ENCODE data around the gene NEURL3.
"Not testable (repeated sequence)": the region's sequence is repeated elsewhere in the genome, so short reads cannot be mapped to it uniquely, and the experiment has no call there.

NEURL3 gene

GRCh38 chr2:96470109-96470508, 35.0 kb downstream of the NEURL3 start:
- Histone ChIP-seq H3K9me3 (ENCODE audit: control insufficient read depth, low read length) (no peaks in the 10 kb centered on the region), H3K4me3 (ENCODE audit: extremely low read depth, insufficient read depth, low read length, poor library complexity, severe bottlenecking) (no peak overlapping the region), H3K27ac (ENCODE audit: low read depth, low read length, severe bottlenecking) (no peak overlapping the region), H3K36me3 (ENCODE audit: control insufficient read depth, insufficient read depth, low read length) (no peaks in the 10 kb centered on the region), H3K4me1 (ENCODE audit: control insufficient read depth, insufficient read depth, low read length, poor library complexity, severe bottlenecking) (no peaks in the 10 kb centered on the region)
- 92 to 93% methylated on average over 7 of the region's 8 CpGs for WGBS, 2 experiments (ENCODE audit: insufficient coverage in 2 of 2)

GRCh38 chr2:96468904-96469303, 36.3 kb downstream of the NEURL3 start:
- Histone ChIP-seq H3K36me3 (ENCODE audit: control insufficient read depth, insufficient read depth, low read length) (no peaks in the 10 kb centered on the region), H3K27ac (ENCODE audit: low read depth, low read length, severe bottlenecking) (no peak overlapping the region), H3K4me3 (ENCODE audit: extremely low read depth, insufficient read depth, low read length, poor library complexity, severe bottlenecking) (no peak overlapping the region), H3K9me3 (ENCODE audit: control insufficient read depth, low read length) (no peaks in the 10 kb centered on the region), H3K4me1 (ENCODE audit: control insufficient read depth, insufficient read depth, low read length, poor library complexity, severe bottlenecking) (no peaks in the 10 kb centered on the region)
- WGBS, 2 experiments (ENCODE audit: insufficient coverage in 2 of 2), result 81 to 100% methylated on average over 2 of the region's 6 CpGs

- WGBS, 2 experiments (ENCODE audit: insufficient coverage in 2 of 2), result 57 to 64% methylated on average over 2 of the region's 2 CpGs
- H3K36me3 ChIP-seq (ENCODE audit: control insufficient read depth, insufficient read depth, low read length), result no peaks in the 10 kb centered on the region
- no peak overlapping the region for H3K4me3 ChIP-seq (ENCODE audit: extremely low read depth, insufficient read depth, low read length, poor library complexity, severe bottlenecking)
- H3K27ac ChIP-seq (ENCODE audit: low read depth, low read length, severe bottlenecking), result no peak overlapping the region
- H3K9me3 ChIP-seq (ENCODE audit: control insufficient read depth, low read length), result no peaks in the 10 kb centered on the region
- H3K4me1 ChIP-seq (ENCODE audit: control insufficient read depth, insufficient read depth, low read length, poor library complexity, severe bottlenecking), result no peaks in the 10 kb centered on the region
Measured at GRCh38 chr2:96464651-96465050, 40.5 kb downstream of the NEURL3 start.

GRCh38 chr2:96464061-96464460, 41.1 kb downstream of the NEURL3 start:
- H3K4me1 ChIP-seq (ENCODE audit: control insufficient read depth, insufficient read depth, low read length, poor library complexity, severe bottlenecking), result no peaks in the 10 kb centered on the region
- 85 to 94% methylated on average over 3 of the region's 3 CpGs for WGBS, 2 experiments (ENCODE audit: insufficient coverage in 2 of 2)
- H3K4me3 ChIP-seq (ENCODE audit: extremely low read depth, insufficient read depth, low read length, poor library complexity, severe bottlenecking), result no peak overlapping the region
- H3K27ac ChIP-seq (ENCODE audit: low read depth, low read length, severe bottlenecking), result no peak overlapping the region
- H3K9me3 ChIP-seq (ENCODE audit: control insufficient read depth, low read length), result no peaks in the 10 kb centered on the region
- no peaks in the 10 kb centered on the region for H3K36me3 ChIP-seq (ENCODE audit: control insufficient read depth, insufficient read depth, low read length)

- H3K9me3 ChIP-seq (ENCODE audit: control insufficient read depth, low read length), result no peaks in the 10 kb centered on the region
- no peak overlapping the region for H3K4me3 ChIP-seq (ENCODE audit: extremely low read depth, insufficient read depth, low read length, poor library complexity, severe bottlenecking)
- no peak overlapping the region for H3K27ac ChIP-seq (ENCODE audit: low read depth, low read length, severe bottlenecking)
- no peaks in the 10 kb centered on the region for H3K36me3 ChIP-seq (ENCODE audit: control insufficient read depth, insufficient read depth, low read length)
- no peaks in the 10 kb centered on the region for H3K4me1 ChIP-seq (ENCODE audit: control insufficient read depth, insufficient read depth, low read length, poor library complexity, severe bottlenecking)
- 100% methylated on average over 1 of the region's 2 CpGs; no CpG with 5 or more reads in 1 of the 2 experiments for WGBS, 2 experiments (ENCODE audit: insufficient coverage in 2 of 2)
Measured at GRCh38 chr2:96463119-96463518, 42.0 kb downstream of the NEURL3 start.

GRCh38 chr2:96461616-96462015, 43.5 kb downstream of the NEURL3 start:
- 100% methylated on average over 2 of the region's 30 CpGs; no CpG with 5 or more reads in 1 of the 2 experiments for WGBS, 2 experiments (ENCODE audit: insufficient coverage in 2 of 2)
- not testable (repeated sequence) for H3K27ac ChIP-seq (ENCODE audit: low read depth, low read length, severe bottlenecking)

GRCh38 chr2:96452053-96452452, 53.1 kb downstream of the NEURL3 start:
- no peaks in the 10 kb centered on the region for H3K4me1 ChIP-seq (ENCODE audit: control insufficient read depth, insufficient read depth, low read length, poor library complexity, severe bottlenecking)
- H3K36me3 ChIP-seq (ENCODE audit: control insufficient read depth, insufficient read depth, low read length), result no peaks in the 10 kb centered on the region
- H3K9me3 ChIP-seq (ENCODE audit: control insufficient read depth, low read length), result no peaks in the 10 kb centered on the region
- H3K27ac ChIP-seq (ENCODE audit: low read depth, low read length, severe bottlenecking), result no peak overlapping the region
- WGBS, 2 experiments (ENCODE audit: insufficient coverage in 2 of 2), result 89 to 92% methylated on average over 6 of the region's 6 CpGs
- no peak overlapping the region for H3K4me3 ChIP-seq (ENCODE audit: extremely low read depth, insufficient read depth, low read length, poor library complexity, severe bottlenecking)

More at GRCh38 chr2:96461616-96462015, 43.5 kb downstream of the NEURL3 start:
- not testable (repeated sequence) for H3K9me3 ChIP-seq (ENCODE audit: control insufficient read depth, low read length); H3K4me3 ChIP-seq (ENCODE audit: extremely low read depth, insufficient read depth, low read length, poor library complexity, severe bottlenecking); H3K4me1 ChIP-seq (ENCODE audit: control insufficient read depth, insufficient read depth, low read length, poor library complexity, severe bottlenecking); H3K36me3 ChIP-seq (ENCODE audit: control insufficient read depth, insufficient read depth, low read length)

- Histone ChIP-seq H3K36me3 (ENCODE audit: control insufficient read depth, insufficient read depth, low read length) (no peaks in the 10 kb centered on the region), H3K27ac (ENCODE audit: low read depth, low read length, severe bottlenecking) (no peak overlapping the region), H3K4me3 (ENCODE audit: extremely low read depth, insufficient read depth, low read length, poor library complexity, severe bottlenecking) (no peak overlapping the region), H3K4me1 (ENCODE audit: control insufficient read depth, insufficient read depth, low read length, poor library complexity, severe bottlenecking) (no peaks in the 10 kb centered on the region), H3K9me3 (ENCODE audit: control insufficient read depth, low read length) (no peaks in the 10 kb centered on the region)
- 91 to 92% methylated on average over 6 of the region's 6 CpGs for WGBS, 2 experiments (ENCODE audit: insufficient coverage in 2 of 2)
Measured at GRCh38 chr2:96449637-96450036, 55.5 kb downstream of the NEURL3 start.

- Histone ChIP-seq H3K27ac (ENCODE audit: low read depth, low read length, severe bottlenecking) (no peak overlapping the region), H3K4me3 (ENCODE audit: extremely low read depth, insufficient read depth, low read length, poor library complexity, severe bottlenecking) (no peak overlapping the region), H3K4me1 (ENCODE audit: control insufficient read depth, insufficient read depth, low read length, poor library complexity, severe bottlenecking) (no peaks in the 10 kb centered on the region), H3K9me3 (ENCODE audit: control insufficient read depth, low read length) (no peaks in the 10 kb centered on the region), H3K36me3 (ENCODE audit: control insufficient read depth, insufficient read depth, low read length) (no peaks in the 10 kb centered on the region)
- WGBS, 2 experiments (ENCODE audit: insufficient coverage in 2 of 2), result 78 to 100% methylated on average over 1 to 2 of the region's 2 CpGs
Measured at GRCh38 chr2:96449174-96449573, 56.0 kb downstream of the NEURL3 start.

GRCh38 chr2:96447726-96448125, 57.4 kb downstream of the NEURL3 start:
- H3K4me1 ChIP-seq (ENCODE audit: control insufficient read depth, insufficient read depth, low read length, poor library complexity, severe bottlenecking), result no peaks in the 10 kb centered on the region
- no peak overlapping the region for H3K4me3 ChIP-seq (ENCODE audit: extremely low read depth, insufficient read depth, low read length, poor library complexity, severe bottlenecking)

More at GRCh38 chr2:96447726-96448125, 57.4 kb downstream of the NEURL3 start:
- no peaks in the 10 kb centered on the region for H3K9me3 ChIP-seq (ENCODE audit: control insufficient read depth, low read length)
- no peak overlapping the region for H3K27ac ChIP-seq (ENCODE audit: low read depth, low read length, severe bottlenecking)
- H3K36me3 ChIP-seq (ENCODE audit: control insufficient read depth, insufficient read depth, low read length), result no peaks in the 10 kb centered on the region

Data from mesodermal cell (in vitro differentiated cells).